Measurements from ENCODE around the gene E2F8. TPM values are rescaled to one million over a fixed set of nuclear protein-coding genes. Genes with fewer than 3 reads are reported as not detected.

The E2F8 gene
- total RNA-seq, 1 donor from 2014 or later: 0.95 TPM

- H3K27ac ChIP-seq: no peak overlapping the region
- intact Hi-C loops (cut with DNase I): no loop called here
- no peak for DNase-seq
- peaks cover 17% of the 10 kb centered on the region for H3K4me1 ChIP-seq
- no peak for ATAC-seq
- no peak overlapping the region for H3K4me3 ChIP-seq
- no peaks in the 10 kb centered on the region for H3K36me3 ChIP-seq
- H3K9me3 ChIP-seq: no peaks in the 10 kb centered on the region
- no peak for TF ChIP-seq CTCF (IDR thresholded peaks at IDR 0.05)
- peaks cover 17% of the 10 kb centered on the region for H3K27me3 ChIP-seq (ENCODE audit: low read depth)
Measured at GRCh38 chr11:19246816-19247215, 6.1 kb upstream of the E2F8 start.

DNA sequence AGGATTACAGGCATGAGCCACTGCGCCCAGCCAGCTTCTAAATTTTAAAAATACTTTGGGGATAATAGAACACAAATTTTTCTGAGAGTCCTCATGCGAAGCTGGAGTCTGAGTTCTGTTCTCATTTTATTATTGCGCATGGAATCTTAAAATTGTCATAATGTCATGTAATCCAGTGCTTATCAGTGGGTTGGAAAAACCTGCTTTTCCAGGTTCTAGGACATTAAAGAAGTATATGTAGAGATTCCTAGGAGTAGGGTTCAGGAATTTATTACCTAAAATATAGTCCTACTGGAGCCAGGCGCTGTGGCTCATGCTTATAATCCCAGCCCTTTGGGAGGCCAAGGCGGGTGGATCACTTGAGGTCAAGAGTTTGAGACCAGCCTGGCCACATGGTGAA is 4.6 kb upstream of the E2F8 start:
- TF ChIP-seq CTCF (IDR thresholded peaks at IDR 0.05): no peak
- Histone ChIP-seq H3K36me3 (no peaks in the 10 kb centered on the region), H3K4me3 (no peak overlapping the region), H3K9me3 (no peaks in the 10 kb centered on the region), H3K27ac (no peak overlapping the region), H3K4me1 (peaks cover 30% of the 10 kb centered on the region), H3K27me3 (ENCODE audit: low read depth) (peaks cover 31% of the 10 kb centered on the region)
- ATAC-seq: no peak
- intact Hi-C loops (cut with DNase I): no loop called here
- no peak for DNase-seq

GRCh38 chr11:19244621-19245020 is 3.9 kb upstream of the E2F8 start:
- H3K27ac ChIP-seq: no peak overlapping the region
- ATAC-seq: no peak

GRCh38 chr11:19244084-19244483 is 3.3 kb upstream of the E2F8 start:
- peaks cover 34% of the 10 kb centered on the region for H3K4me1 ChIP-seq
- peaks cover 40% of the 10 kb centered on the region for H3K27me3 ChIP-seq (ENCODE audit: low read depth)
- peak; percentile 15 to 55 for ATAC-seq
- intact Hi-C loops (cut with DNase I): no loop called here
- TF ChIP-seq CTCF (IDR thresholded peaks at IDR 0.05): no peak
- H3K9me3 ChIP-seq: no peaks in the 10 kb centered on the region
- no peak for DNase-seq
- H3K36me3 ChIP-seq: no peaks in the 10 kb centered on the region
- no peak overlapping the region for H3K4me3 ChIP-seq
- H3K27ac ChIP-seq: no peak overlapping the region

More at GRCh38 chr11:19244621-19245020, 3.9 kb upstream of the E2F8 start:
- DNase-seq: no peak
- H3K4me3 ChIP-seq: no peak overlapping the region
- intact Hi-C loops (cut with DNase I): no loop called here
- no peak for TF ChIP-seq CTCF (IDR thresholded peaks at IDR 0.05)
- no peaks in the 10 kb centered on the region for H3K36me3 ChIP-seq
- H3K27me3 ChIP-seq (ENCODE audit: low read depth): peaks cover 37% of the 10 kb centered on the region
- peaks cover 34% of the 10 kb centered on the region for H3K4me1 ChIP-seq
- no peaks in the 10 kb centered on the region for H3K9me3 ChIP-seq

- no peak overlapping the region for H3K27ac ChIP-seq
- DNase-seq (no peak), ATAC-seq (no peak)
- intact Hi-C loops (cut with DNase I): no loop called here
- H3K36me3 ChIP-seq: no peaks in the 10 kb centered on the region
- H3K27me3 ChIP-seq (ENCODE audit: low read depth): peaks cover 43% of the 10 kb centered on the region
- H3K9me3 ChIP-seq: no peaks in the 10 kb centered on the region
- H3K4me1 ChIP-seq: peaks cover 34% of the 10 kb centered on the region
- H3K4me3 ChIP-seq: no peak overlapping the region
- no peak for TF ChIP-seq CTCF (IDR thresholded peaks at IDR 0.05)
Measured at GRCh38 chr11:19243613-19244012, 2.9 kb upstream of the E2F8 start.

GRCh38 chr11:19243143-19243542 is 2.4 kb upstream of the E2F8 start:
- peaks cover 43% of the 10 kb centered on the region for H3K27me3 ChIP-seq (ENCODE audit: low read depth)
- no peaks in the 10 kb centered on the region for H3K9me3 ChIP-seq
- no peaks in the 10 kb centered on the region for H3K36me3 ChIP-seq
- no peak overlapping the region for H3K4me3 ChIP-seq
- intact Hi-C loops (cut with DNase I): no loop called here
- ATAC-seq: no peak
- peaks cover 34% of the 10 kb centered on the region for H3K4me1 ChIP-seq
- no peak overlapping the region for H3K27ac ChIP-seq
- TF ChIP-seq CTCF (IDR thresholded peaks at IDR 0.05): no peak
- DNase-seq: no peak
